NCI-H524 treated with DMSO at 0.1 percent for 48 hours (cell line): ENCODE results near the gene PALLD.
"Not testable (repeated sequence)": the region's sequence is repeated elsewhere in the genome, so short reads cannot be mapped to it uniquely, and the experiment has no call there.

Experiments used
- DNase-seq: peaks from one replicate; lab custom pipeline; 2025; lab: John Stamatoyannopoulos, UW

Gene PALLD

GRCh38 chr4:168710353-168710946, 213.6 kb downstream of the PALLD start:
- no peak for DNase-seq

GRCh38 chr4:168711197-168712140, 214.6 kb downstream of the PALLD start:
- DNase-seq = no peak

GRCh38 chr4:168712316-168712890, 215.6 kb downstream of the PALLD start:
- DNase-seq = no peak

- DNase-seq = no peak
Observed at GRCh38 chr4:168713253-168713652, 216.4 kb downstream of the PALLD start.

DNA sequence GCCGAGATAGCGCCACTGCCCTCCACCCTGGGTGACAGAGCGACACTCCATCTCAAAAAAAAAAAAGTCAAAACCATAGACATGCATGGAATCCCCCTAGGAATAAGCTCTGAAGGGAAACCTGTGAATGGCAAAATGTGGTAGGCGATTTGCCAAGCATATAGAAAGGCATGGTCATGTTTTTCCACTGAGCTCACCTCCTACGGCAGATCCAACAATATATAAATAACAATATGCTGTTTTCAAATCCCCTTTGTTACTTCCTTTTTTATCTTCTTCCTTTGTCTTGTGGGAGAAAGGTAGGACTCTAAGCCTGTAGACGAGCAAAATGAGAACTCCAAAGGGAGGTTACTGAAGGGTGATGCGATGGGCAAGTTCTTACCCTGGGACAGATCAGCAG, 219.0 kb downstream of the PALLD start:
- DNase-seq = no peak

- no peak for DNase-seq
Observed at GRCh38 chr4:168716406-168717129, 219.7 kb downstream of the PALLD start.

DNA sequence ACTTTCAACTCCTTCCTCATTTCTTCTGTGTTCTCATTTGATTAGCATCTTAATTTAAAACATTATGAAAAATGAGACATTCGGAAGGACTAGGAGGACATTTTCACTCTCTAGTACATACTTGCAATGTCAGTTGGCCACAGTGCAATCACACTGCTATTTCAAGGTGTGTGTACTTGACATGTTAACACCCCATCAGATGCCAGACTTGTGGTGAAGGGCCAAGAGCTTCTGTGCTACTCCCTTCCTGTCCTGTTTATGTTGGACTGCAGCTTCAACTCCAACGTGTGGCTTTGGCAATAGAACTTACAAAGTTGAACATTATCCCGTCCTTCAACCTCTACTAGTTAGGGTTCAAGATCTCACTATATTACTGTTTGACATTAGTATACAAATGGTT, 221.0 kb downstream of the PALLD start:
- DNase-seq = no peak

DNA sequence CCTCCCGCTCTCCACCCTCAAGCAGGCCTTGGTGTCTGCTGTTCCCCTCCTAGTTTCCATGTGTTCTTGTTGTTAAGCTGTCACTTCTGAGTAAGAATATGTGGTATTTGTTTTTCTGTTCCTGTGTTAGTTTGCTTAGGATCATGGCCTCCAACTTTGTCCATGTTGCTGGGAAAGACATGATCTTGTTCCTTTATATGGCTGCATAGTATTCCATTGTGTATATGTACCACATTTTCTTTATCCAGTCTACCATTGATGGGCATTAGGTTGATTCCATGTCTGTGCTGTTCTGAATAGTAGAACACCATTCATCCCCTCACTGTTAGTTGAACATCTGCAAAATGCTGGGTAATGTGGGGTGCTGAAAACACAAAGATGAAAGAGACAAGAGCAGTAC, 222.9 kb downstream of the PALLD start:
- no peak for DNase-seq

GRCh38 chr4:168720396-168720900, 223.6 kb downstream of the PALLD start:
- no peak for DNase-seq

GRCh38 chr4:168722391-168722790, 225.5 kb downstream of the PALLD start:
- DNase-seq = no peak

DNA sequence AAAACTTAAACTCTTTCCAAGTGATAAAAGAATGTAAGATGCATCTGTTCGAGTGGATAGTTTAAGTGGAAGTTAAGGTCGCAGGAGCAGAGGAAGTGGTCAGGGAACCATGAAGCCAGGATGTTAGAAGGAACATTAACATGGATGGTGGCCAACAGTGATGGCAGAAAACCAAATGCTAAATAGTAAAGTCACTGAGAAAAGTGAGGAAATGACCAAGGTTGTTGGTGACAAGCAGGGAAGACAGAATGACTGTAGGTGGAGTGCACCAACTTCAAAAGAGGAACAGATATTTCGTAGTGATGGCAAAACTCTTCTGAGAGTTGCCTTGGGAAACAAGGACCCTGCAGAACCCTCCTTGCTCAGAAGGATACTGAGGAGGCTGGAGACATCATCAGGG, 226.2 kb downstream of the PALLD start:
- no peak for DNase-seq

DNA sequence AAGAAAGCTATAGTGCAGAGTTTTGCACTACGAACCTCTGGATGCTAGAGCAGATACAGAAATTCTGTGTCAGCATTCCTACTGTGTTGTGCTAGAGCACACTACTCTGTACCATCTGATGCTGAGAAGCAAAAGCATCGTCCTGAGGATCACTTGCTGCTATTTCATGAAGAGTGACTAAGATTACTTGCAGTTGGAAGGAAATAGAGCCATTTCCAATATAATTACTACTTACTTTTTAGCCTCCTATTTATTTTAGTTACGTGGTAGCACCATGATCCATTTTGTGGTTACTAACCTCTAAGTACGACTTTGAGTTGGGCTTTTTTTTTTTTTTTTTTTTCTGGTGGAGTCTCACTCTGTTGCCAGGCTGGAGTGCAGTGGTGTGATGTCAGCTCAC, 226.7 kb downstream of the PALLD start:
- DNase-seq = no peak

DNA sequence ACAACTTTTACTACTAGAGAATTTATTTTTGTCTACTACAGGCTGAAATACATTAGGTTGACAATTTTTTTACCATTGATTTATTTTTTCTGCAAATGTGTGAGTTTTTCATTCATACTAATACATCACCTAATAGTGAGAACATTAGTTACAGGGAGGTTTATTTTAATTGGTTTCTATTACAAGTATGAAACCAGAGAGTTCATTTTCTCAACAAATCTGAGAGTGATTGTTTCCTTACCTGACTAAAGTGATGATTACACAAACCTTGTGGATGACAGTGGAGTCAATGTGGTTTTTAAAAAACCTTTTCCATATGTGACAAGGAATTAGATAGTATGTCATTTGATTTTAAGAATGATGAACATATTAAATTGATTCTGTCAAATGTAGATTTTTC, 227.4 kb downstream of the PALLD start:
- DNase-seq = no peak

GRCh38 chr4:168724686-168725411, 228.0 kb downstream of the PALLD start:
- DNase-seq = no peak

DNA sequence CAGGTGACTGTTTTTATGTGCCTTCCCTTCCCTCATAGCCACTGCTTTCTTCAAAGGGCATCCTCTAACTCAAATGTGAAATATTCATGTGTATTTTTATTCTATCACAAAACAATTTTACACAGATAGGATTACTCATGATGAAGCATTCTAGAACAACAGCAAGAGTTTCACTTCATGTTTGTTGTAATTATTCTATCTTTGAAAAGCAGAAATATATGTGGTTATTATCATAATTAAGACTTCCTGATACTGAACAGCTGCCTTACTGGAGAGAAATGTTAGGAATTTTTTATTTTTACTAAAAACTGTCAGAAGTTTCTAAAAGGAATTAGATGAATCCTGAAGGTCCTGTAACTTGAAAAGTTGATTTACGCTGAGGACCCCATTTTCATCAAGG, 229.1 kb downstream of the PALLD start:
- DNase-seq = no peak

DNA sequence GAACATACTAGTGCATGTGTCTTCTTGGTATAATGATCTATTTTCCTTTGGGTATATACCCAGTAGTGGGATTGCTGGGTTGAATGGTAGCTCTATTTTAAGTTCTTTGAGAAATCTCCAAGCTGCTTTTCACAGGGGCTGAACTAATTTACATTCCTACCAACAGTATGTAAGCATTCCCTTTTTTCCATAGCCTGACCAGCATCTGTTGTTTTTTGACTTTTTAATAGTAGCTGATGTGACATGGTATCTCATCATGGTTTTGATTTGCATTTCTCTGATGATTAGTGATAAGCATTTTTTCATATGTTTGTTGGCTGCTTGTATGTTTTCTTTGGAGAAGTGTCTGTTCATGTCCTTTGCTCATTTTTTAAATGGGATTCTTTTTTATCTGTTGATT, 230.3 kb downstream of the PALLD start:
- DNase-seq = not testable (repeated sequence)

- DNase-seq = no peak
Observed at GRCh38 chr4:168731006-168731636, 234.3 kb downstream of the PALLD start.

DNA sequence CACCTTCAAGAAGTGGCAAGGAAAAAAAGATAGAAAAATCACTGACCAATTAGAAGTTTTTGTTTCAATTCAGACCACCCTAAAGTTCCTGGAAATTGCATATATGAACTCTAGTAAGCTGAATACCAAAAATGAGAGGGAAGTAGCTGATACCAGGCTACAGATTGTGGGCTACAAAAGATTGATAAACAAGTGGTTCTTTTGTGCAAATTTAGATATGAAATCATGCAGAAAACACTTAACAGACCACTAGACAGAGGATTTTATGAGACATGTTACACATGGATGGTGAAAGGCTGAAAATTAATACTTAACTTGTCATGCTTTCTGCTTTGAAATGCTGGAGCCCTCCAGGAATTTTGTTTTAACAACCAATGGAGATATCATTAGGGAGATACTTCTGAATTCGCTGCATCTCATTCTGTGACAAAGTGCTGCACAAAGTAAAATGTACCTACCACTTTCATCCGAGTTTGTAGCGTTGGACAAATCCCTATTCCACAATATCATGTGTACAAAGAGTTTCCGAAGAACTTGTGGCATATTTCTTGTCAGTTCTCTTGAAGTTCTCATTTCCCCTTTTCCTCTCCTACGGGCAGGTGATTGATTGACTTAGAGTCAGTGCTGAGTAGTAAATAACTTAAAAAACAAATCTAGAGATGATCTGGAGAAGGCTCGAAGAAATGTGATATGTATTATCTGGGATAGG, 235.0 kb downstream of the PALLD start:
- no peak for DNase-seq

GRCh38 chr4:168732714-168733113, 235.9 kb downstream of the PALLD start:
- DNase-seq = no peak
